T-helper 2 cell treated with Interferon-gamma antibody and Interleukin-4, amounts not matched to agents 100 ng/mL and 5 ng/mL, for 36 hours (primary cell): ENCODE data around the gene CAPZB. TPM values are rescaled to one million over a fixed set of nuclear protein-coding genes. Genes with fewer than 3 reads are reported as not detected.
"Not testable (repeated sequence)": the region's sequence is repeated elsewhere in the genome, so short reads cannot be mapped to it uniquely, and the experiment has no call there.

Source experiments
- intact Hi-C: fragments of 100-400 bp; cut with micrococcal nuclease; formaldehyde crosslinking; loops from one replicate; pipeline ENCODE4 v1.15.1; 2023
- total RNA-seq: library from RNA; stranded (reverse); gene quantifications from 2 replicates; pipeline ENCODE4 v1.2.3, GENCODE V29; 2022

CAPZB gene
- 520 and 529 TPM in 2 replicates for total RNA-seq

DNA sequence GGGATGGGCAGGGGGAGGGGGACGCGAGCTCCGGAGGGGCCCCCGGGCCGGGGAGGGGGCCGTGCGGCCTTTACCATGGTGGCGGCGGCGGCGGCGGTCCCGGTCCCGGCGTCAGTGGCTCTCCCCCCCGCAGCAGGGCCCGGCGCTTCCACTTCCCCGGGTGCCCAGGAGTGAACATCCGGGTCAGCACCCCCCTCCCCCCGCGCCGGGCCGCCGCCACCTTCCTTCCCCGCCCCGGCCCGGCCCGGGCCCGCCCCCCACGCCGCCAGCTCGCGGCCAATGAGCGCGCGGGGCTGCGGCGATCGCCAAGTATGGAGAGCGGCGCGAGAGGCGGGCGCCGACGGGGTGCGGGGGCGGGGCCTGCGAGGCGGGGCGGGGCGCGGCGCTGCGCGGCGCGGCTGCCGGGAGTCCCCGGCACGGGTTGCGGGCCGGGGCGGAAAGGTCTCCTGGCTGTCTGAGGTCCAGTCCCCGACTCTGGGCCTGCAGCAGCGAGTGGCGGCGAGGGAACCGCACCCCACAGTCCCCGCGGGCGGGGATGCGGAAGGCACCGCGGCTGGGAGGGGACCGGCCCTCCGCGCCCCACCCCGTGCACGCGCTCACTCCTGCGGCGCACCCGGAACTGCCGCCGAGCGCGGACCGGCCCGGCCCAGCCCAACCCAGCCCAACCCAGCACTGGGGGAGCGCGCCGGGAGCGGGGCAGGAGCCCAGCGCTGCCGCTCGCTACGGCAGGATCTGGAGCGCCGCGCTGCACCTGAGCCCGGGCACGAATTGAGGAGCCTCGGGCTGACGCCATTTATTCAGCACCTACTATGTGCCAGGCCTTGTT lies at the start of gene CAPZB:
Gene CAPZB (minus strand): TSS at position 178 of the 826 bp plus-strand sequence. CDS start 101 bp downstream, at position 77.
- intact Hi-C loops: loop anchor here (1.0 kb wide), 1 partner anchor 111 kb away; a partner anchor contains a TSS

DNA sequence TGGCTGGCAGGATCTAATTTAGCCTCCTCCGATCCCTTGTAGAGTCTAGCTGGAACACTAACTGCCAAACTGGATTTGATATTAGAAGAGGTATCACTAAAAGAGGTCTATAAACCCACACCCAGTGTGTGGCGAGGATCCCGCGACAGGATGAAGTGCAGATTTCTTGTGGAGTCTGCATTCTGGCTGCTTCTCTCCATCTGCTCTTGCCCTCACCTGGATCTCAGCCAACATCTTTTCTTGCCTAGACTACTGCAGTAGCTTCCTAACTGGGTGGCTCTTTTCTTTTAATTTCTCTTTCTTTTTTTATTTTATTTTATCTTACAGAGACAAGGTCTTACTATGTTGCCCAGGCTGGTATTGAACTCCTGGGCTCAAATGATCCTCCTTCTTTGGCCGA lies 48.9 kb upstream of the CAPZB start:
- intact Hi-C loops: no loop called here

DNA sequence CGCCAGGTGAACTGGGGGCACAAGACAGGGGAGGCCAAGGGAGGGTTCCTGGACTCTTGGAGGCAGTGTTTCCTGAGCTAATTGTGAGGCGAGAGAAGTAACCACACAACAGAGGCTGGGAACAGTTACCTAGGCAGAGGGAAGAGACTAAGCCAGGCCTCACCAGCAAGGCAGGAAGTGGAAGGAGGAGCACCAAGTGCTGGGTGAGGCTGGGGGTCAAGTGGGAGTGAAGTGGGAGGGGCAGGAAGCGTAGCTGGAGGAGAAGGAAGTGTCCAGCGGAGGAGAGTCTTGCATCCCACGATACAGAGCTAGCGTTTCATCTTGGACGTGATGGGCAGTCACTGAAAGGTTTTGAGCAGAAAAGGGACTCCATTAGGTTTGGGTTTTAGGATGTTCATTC lies 48.3 kb upstream of the CAPZB start:
- intact Hi-C loops: no loop called here

DNA sequence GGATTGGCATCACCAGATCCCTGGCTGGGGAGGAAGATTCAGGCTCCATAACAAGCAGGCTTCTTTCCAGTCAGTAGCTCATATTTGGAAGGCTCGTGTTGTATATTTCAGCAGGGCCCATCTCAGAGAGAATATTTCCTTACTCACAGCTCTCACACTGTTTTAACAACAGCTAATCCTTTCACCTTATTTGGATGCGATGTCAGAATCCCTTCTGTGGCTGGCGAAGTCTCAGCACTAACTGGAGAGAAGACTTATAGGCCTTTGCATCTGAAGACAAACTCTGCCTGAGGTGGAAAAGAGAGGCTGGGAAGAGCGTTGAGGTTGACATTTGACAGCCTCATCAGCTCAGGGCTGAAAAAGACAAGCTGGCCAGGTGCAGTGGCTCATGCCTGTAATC lies 47.2 kb upstream of the CAPZB start:
- intact Hi-C loops: no loop called here

DNA sequence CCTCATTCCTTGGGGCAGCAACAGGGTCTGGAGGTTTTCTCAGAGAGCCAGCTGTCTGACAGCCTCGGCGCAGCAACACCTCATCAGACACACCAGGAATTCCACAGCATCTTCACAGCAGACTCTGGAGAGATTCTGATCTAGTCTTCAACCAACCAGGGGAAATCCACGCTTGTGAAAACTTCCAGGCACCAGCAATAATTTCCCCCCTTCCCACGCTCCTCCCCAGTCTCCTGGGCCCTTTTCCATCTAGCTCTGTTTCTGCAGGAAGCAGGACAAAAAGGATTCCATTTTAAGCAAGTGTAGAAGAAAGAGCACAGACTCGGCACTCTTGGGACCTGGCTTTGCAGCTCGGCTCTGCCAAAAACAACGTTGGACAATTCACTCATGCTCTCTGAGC lies 44.3 kb upstream of the CAPZB start:
- intact Hi-C loops: no loop called here

DNA sequence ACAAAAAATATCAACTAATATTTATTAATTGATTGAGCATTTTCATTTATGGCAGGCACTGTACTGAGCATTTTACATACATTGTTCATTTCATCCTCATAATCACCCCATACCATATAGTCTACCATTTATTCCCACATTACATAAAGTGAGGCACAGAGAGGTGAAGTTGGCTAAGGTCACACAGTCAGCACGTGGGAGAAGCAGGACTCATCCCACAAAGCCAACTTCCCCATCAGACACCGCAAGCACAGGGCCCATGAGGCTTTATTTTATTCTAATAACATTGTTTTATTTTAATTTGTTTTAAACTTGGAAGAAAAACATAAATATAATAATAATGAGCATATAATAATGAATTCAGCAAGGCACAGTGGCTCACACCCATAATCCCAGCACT lies 43.1 kb upstream of the CAPZB start:
- intact Hi-C loops: no loop called here

DNA sequence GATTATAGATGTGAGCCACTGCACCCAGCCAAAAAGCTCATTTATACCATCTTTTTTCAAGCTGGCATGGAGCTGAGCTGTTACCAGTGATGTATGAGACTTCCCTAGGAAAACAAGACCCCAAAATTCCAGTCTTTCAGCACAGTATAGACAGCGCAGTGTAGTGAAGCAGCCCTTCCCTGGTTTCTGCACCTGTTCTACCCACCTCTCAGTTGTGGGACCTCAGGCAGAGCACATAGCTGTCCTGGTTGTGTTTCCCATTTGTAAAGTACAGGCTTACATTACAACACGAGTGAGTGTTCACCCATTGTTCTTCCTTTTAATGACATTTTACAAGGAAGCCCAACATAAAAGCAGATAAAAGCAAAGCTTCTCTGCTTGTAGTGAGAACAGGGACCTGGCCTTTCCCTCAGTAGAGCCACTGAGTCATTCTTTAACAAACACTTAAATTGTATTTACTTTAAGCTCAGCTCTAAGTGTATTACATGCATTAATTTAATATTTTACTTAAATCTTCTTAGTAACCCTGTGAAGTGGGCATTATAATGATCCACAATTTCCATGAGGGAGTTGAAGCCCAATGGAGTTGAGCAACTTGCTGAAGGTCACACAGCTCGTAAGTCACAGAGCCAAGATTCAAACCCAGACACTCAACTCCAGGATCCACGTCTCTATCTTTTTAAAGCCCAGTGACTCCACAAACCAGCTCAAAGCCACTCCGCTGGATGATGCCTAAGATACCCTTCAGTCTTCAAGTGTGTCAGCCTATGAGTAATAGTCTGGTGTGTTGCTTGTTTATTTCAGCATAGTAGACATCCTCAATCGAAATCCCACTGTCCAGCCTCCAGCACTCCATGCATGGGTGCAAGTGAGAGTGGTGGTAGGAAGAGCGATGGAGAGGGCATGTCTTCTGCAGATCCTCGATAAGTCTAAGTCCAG lies 40.5 kb upstream of the CAPZB start:
- intact Hi-C loops: no loop called here

DNA sequence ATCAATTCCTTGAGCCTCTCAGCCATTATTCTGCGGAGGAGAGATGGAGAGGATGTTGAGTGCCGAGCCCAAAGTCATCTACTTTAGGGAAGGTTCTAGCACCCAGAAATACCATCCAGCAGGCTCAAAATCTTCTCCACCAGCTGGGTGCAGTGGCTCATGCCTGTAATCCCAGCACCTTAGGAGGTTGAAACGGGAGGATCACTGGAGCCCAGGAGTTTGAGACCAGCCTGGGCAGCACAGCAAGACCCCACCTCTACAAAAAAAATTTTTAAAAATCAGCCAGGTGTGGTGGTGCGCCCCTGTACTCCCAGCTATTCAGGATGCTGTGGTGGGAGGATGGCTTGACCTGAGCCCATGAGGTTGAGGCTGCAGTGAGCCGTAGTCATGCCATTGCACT lies 39.5 kb upstream of the CAPZB start:
- intact Hi-C loops: no loop called here

DNA sequence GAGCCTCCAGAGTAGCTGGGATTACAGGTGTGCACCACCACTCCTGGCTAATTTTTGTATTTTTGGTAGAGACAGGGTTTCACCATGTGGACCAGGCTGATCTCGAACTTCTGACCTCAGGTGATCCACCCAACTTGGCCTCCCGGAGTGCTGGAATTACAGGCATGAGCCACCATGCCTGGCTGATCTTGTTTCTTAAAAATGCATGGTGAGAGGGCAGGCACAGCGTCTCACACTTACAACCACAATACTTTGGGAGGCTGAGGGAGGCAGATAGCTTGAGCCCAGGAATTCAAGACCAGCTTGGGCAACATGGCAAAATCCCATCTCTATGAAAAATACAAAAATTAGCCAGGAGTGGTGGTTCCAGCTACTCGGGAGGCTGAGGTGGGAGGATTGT lies 37.2 kb upstream of the CAPZB start:
- intact Hi-C loops: not testable (repeated sequence)

DNA sequence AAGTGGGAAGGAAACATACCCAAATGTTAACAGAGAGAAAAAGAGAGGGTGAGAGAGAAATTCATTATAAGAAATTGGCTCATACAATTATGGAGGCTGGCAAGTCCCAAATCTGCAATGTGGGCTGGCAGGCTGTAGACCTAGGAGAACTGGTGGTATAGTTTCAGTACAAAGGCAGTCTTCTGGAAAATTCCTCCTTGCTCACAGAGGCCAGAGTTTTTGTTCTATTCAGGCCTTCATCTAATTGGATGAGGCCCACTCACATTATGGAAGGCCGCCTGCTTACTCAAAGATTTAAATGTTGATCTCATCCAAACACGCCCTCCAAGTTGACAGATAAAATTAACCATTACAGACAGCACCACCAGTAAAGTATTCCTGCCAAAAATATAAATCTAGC lies 36.1 kb upstream of the CAPZB start:
- intact Hi-C loops: no loop called here

DNA sequence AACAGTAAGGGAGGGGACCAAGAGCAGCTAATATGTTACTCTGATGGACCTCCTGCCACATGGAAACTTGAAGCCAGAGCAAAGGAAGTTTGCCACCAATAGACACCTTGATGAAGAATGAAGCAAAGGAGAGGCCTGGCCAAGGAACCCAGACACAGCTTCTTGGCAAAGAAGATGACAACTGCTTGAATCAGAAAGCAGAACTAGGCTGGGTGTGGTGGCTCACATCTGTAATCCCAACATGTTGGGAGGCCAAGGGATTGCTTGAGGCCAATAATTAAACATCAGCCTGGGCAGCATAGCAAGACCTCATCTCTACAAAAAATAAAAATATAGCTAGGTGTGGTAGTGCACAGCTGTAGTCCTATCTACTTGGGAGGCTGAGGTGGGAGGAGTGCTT lies 31.7 kb upstream of the CAPZB start:
- intact Hi-C loops: no loop called here

DNA sequence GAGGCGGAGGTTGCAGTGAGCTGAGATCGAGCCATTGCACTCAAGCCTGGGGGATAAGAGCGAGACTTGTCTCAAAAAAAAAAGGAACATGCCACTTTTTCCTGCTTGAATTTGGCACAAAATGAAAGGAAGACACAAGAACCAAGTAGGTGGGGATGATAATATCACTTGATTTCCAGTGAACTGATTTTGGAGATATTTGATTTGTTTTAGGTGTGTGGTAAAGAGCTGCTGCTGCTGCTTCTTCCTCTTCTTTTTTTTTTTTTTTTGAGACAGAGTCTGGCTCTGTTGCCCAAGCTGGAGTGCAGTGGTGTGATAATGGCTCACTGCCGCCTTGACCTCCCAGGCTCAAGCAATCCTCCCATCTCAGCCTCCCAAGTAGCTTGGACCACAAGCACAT lies 29.9 kb upstream of the CAPZB start:
- intact Hi-C loops: no loop called here

DNA sequence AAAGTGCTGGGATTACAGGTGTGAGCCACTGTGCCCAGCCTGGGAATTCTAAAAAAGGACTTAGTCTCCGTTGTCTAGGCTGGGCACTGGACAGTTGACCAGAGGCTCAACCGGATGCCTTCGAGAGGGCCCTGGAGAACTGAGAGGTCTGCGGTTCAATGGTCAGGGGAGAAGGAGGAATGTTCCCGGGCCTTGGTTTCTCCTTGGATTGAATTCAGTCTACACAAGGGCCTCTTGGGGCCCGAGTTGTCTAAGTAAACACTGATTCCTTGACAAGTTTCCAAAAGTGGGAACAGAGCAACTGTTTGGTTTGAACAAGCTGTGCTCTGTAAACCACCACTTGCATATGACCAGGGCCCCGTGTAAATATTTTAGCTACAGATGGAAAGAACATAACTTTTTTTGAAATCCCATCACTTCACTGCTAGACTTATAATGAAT lies 29.1 kb upstream of the CAPZB start:
- intact Hi-C loops: no loop called here

DNA sequence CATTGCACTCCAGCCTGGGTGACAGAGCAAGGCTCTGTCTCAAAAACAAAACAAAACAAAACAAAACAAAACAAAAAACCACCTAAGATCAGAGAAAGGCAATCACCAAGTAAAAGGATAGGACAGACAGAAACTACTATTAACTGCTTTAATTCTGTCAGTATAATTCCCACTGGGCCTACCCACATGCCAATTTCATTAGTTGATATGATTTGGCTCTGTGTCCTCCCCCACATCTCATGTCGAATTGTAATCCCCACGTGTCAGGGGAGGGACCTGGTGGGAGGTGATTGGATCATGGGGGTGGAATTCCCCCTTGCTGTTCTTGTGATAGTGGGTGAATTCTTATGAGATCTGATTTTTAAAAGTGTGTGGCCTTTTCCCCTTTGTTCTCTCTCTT lies 27.2 kb upstream of the CAPZB start:
- intact Hi-C loops: no loop called here

DNA sequence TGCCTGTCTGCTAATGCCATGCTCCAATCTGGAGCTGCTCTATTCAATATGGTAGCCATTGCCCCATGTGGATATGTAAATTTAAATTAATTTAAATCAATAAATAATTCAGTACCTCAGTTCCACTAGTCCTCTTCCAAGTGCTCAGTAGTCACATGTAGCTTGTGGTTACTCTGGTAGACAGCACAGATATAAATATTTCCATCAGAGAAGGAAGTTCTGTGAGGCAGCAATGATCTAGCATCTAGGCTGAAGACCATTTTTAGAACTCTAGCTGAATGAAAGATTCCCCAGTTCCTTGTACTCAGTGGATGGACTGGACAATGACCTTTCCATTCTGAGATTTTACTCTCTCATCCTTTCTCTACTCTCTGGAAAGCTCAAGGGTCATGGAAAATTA lies 25.8 kb upstream of the CAPZB start:
- intact Hi-C loops: no loop called here

DNA sequence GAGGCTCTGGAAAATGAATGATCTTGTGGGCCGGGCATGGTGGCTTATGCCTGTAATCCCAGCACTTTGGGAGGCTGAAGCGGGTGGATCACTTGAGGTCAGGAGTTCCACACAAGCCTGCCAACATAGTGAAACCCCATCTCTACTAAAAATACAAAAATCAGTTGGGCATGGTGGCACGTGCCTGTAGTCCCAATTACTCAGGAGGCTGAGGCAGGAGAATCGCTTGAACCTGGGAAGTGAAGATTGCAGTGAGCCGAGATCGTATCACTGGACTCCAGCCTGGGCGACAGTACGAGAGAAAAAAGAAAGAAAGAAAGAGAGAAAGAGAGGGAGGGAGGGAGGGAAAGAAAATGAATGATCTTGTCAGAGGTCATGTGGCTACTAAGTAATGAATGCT lies 24.3 kb upstream of the CAPZB start:
- intact Hi-C loops: not testable (repeated sequence)

DNA sequence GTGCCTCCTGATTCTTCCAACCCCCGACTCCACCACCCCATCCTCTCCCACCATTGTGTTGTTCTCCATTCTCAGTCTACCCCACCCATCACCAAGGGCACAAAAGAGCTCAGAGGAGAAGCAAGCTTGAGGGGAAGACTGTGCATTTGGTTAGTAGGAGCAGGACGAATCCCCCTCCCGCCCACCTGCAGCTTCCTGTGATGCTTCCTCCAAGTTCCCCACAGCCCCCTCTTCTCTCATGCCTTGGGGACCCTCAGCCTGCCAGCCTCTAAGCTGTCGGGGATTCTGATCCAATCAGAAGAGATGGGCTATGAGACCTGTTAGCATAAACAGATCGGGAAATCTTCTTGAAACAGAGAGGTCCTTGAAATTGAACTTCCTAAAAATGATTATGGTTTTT lies 22.2 kb upstream of the CAPZB start:
- intact Hi-C loops: no loop called here

DNA sequence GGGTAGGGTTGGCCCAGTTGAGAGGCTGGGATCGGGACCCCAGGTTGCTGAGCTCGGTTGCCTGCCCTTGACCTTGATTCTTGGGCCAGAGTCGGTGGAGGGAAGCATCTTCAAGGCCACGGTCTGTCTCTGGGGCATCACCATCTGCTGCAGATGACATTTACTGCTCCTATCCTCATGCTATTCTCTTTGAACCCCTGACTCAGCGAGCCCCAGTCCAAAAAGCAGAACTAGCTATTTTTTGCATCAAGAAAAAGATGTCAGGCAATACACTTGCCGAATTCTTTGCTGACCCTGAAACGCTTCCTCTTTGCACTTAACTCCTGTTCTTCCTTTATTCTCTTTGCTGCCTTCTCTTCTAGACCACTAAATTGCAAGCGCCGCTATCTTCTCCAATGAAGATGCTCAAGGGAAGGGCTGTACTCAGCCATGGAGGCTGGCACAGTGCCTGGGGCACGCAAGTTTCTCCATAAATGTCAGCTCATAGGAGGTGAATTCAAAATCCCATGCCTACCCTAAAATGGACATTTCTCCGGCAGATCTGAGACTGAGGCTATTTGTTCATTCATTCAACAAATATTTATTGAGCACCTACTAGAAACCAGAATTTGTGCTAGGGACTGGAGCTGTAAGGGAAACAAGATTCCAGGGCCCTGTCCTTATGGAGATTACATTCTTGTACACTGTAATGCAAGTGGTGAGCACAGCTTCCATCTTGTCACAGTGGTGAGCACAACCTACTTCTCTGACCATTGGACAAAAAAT lies 20.5 kb upstream of the CAPZB start:
- intact Hi-C loops: no loop called here

DNA sequence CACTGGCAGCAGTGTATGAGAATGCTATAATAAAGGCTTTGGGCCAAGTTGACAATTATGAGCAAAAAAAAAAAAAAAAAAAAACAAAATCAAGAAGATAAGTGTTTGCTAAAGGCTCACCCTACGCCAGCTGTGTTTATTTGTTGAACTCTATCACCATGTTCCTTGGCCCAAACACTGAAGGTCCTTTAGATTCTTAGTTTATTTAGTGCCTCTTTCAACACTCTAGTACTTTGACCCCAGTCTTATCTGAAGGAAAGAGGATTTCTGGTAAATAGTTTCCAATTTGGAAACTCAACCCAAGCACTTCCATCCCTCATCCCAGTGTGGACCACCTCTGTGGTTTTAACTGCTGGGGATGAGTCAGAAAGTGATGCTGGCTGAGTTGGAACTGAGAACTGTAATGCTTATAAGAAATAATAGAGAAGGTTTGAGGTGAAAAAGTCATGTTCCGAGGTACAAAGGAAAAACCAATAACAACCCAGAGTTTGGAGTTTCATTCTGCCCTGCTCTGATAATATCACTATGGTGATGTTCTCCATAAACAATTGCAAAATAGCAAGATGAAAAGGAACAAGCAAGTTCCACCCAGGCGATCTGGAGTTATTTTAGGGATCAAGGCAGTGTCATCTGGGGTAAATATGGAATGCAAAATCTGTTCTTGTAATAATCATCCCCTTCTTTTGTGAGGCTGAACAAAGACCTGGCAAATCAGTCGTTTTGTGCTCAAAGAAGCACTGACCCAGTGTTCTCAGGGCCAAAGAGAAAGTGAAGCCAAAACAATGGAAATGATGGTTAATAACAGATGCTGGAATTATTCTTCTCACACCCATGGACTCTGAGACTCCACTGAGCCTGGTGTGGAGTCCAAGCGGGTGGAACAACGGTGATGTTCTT lies 19.7 kb upstream of the CAPZB start:
- intact Hi-C loops: no loop called here

DNA sequence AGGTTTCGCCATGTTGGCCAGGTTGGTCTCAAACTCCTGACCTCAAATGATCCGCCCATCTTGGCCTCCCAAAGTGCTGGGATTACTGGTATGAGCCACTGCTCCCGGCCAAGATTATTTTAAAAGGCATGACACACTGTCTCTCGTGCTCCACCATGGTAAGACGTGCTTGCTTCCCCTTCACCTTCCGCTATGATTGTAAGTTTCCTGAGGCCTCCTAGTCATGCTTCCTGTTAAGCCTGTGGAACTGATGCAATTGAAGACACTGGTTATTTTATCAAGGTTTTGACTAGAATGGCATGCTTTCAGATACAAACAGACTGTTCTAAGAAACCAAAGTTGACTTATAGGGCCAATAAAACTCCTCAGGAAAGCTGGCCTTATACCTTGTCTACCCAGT lies 16.9 kb upstream of the CAPZB start:
- intact Hi-C loops: not testable (repeated sequence)

DNA sequence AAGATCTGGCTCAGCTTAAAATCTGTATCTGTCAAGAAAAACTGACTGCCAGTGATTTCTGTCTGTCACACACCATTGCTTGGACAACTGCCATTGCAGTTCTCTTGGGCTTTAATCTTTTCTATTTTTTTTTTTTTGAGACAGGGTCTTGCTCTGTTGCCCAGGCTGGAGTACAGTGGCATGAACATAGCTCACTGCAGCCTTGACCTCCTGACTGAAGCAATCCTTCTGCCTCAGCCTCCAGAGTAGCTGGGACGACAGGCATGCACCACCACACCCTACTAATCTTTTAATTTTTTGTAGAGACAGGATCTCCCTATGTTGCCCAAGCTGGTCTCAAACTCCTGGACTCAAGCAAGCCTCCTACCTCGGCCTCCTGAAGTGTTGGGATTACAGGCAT lies 14.5 kb upstream of the CAPZB start:
- intact Hi-C loops: not testable (repeated sequence)
